Neuronal stem cell (in vitro differentiated cells): ENCODE measurements around the gene MON2.

Experiments used
- DNase-seq: peaks from one replicate; pipeline ENCODE4 v3.0.0-alpha.2; 2013; ENCODE audit warnings: low spot score
- H2AFZ ChIP-seq: one replicate; pipeline ENCODE4 v1.6.1; 2013; ENCODE audit warnings: mild to moderate bottlenecking, low read length, inconsistent platforms
- H2AK5ac ChIP-seq: 2 replicates; pipeline ENCODE4 v1.6.1; 2013; ENCODE audit warnings: low read depth, mild to moderate bottlenecking, inconsistent platforms, low read length, moderate library complexity, mixed read lengths
- H2BK120ac ChIP-seq: 2 replicates; pipeline ENCODE4 v1.6.1; 2013; ENCODE audit warnings: low read depth, mild to moderate bottlenecking, inconsistent platforms, low read length, moderate library complexity, mixed read lengths
- H2BK12ac ChIP-seq: one replicate; pipeline ENCODE4 v1.6.1; 2013; ENCODE audit warnings: low read length, inconsistent platforms
- H2BK15ac ChIP-seq: 2 replicates; pipeline ENCODE4 v1.6.1; 2013; ENCODE audit warnings: mild to moderate bottlenecking, low read length, inconsistent platforms, mixed read lengths
- H2BK5ac ChIP-seq: one replicate; pipeline ENCODE4 v1.6.1; 2013; ENCODE audit warnings: inconsistent platforms, mild to moderate bottlenecking, low read length, moderate library complexity
- H3K14ac ChIP-seq: one replicate; pipeline ENCODE4 v1.6.1; 2013; ENCODE audit warnings: low read length, inconsistent platforms
- H3K18ac ChIP-seq: 2 replicates; pipeline ENCODE4 v1.6.1; 2013; ENCODE audit warnings: low read length, inconsistent platforms
- H3K23ac ChIP-seq: 2 replicates; pipeline ENCODE4 v1.6.1; 2013; ENCODE audit warnings: low read depth, mild to moderate bottlenecking, mixed read lengths, low read length, inconsistent platforms; ENCODE audit not compliant: poor library complexity
- H3K27ac ChIP-seq: replicated peaks from 3 replicates; pipeline ENCODE4 v1.5.1; 2013; ENCODE audit warnings: low read length, inconsistent platforms
- H3K27me3 ChIP-seq, 3 experiments: 2 replicates each; pipeline ENCODE4 v1.6.1; 2013; ENCODE audit warnings: low read length in 3 of 3, mild to moderate bottlenecking in 2 of 3, inconsistent platforms in 1 of 3, low read depth in 1 of 3, mixed read lengths in 1 of 3, moderate library complexity in 1 of 3; ENCODE audit not compliant: control insufficient read depth in 3 of 3, insufficient read depth in 3 of 3
- H3K36me3 ChIP-seq, 2 donors: replicated peaks in 1 of 2; 2 replicates each; pipeline ENCODE4 v1.6.1; 2013; ENCODE audit warnings: low read length in 2 of 2; ENCODE audit not compliant: control insufficient read depth in 2 of 2, insufficient read depth in 2 of 2
- H3K4ac ChIP-seq: 2 replicates; pipeline ENCODE4 v1.6.1; 2013; ENCODE audit warnings: inconsistent platforms, mild to moderate bottlenecking, low read length, moderate library complexity
- H3K4me1 ChIP-seq, 2 donors: 1 replicate in 1 of 2; 2 replicates in 1 of 2; pipeline ENCODE4 v1.6.1; 2013; ENCODE audit warnings: low read length in 2 of 2, low read depth in 1 of 2; ENCODE audit not compliant: control insufficient read depth in 2 of 2, insufficient read depth in 1 of 2
- H3K4me2 ChIP-seq: one replicate; pipeline ENCODE4 v1.6.1; 2013; ENCODE audit warnings: mild to moderate bottlenecking, low read length, inconsistent platforms; ENCODE audit not compliant: insufficient read depth, poor library complexity, severe bottlenecking
- H3K4me3 ChIP-seq, 2 donors: 2 replicates each; pipeline ENCODE4 v1.5.1; 2013; ENCODE audit warnings: low read length in 2 of 2, mild to moderate bottlenecking in 2 of 2, inconsistent platforms in 1 of 2, moderate library complexity in 1 of 2
- H3K79me1 ChIP-seq: one replicate; pipeline ENCODE4 v1.6.1; 2013; ENCODE audit warnings: low read depth, mild to moderate bottlenecking, inconsistent platforms, low read length, moderate library complexity
- H3K9ac ChIP-seq: one replicate; pipeline ENCODE4 v1.6.1; 2013; ENCODE audit warnings: mild to moderate bottlenecking, low read depth, low read length, inconsistent platforms; ENCODE audit not compliant: poor library complexity
- H3K9me3 ChIP-seq, 2 donors: replicated peaks in 1 of 2; 2 replicates each; pipeline versions ENCODE3 to v1.6.1; 2013; ENCODE audit warnings: low read length in 2 of 2, mild to moderate bottlenecking in 2 of 2, inconsistent platforms in 1 of 2, low read depth in 1 of 2, mixed read lengths in 1 of 2, moderate library complexity in 1 of 2; ENCODE audit not compliant: control insufficient read depth in 2 of 2, insufficient read depth in 1 of 2
- H4K8ac ChIP-seq: one replicate; pipeline ENCODE4 v1.6.1; 2013; ENCODE audit warnings: low read depth, mild to moderate bottlenecking, inconsistent platforms, low read length, moderate library complexity
- H4K91ac ChIP-seq: one replicate; pipeline ENCODE4 v1.6.1; 2013; ENCODE audit warnings: low read length, low read depth, mild to moderate bottlenecking, inconsistent platforms; ENCODE audit not compliant: poor library complexity
- WGBS, 2 donors: extraction: QIAGEN DNeasy Blood & Tissue Kit; methylation state at CpG; one replicate each; pipeline ENCODE4 v1.1.7; 2013; ENCODE audit warnings: missing lambda C conversion rate in 2 of 2, mixed read lengths in 1 of 2; ENCODE audit not compliant: insufficient read length in 2 of 2, insufficient replicate concordance in 1 of 2; ENCODE audit errors: extremely low coverage in 2 of 2; 5-methylcytosine and 5-hydroxymethylcytosine counted together

The MON2 gene

DNA sequence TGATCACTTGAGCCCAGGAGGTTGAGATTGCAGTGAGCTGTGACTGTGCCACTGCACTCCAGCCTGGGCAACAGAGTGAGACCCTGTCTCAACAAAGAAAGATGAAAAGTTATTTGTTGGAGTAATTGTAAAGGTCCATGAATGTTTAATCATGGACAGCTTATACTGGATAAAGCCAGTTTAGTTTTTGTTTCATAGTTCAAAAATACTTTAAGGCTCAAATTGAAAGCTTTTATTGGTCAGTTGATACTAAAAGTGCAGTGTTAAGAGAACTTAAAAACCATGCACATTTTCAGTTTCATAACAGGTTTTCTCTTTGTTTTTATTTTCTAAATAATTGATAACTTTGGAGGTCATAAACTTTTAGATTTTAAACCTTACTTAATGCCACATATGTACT, 108.4 kb downstream of the MON2 start:
- H3K9me3 ChIP-seq, result peaks cover 0 to 4% of the 10 kb centered on the region in 2 donors
- H3K4me1 ChIP-seq, result no peaks in the 10 kb centered on the region
- H3K27me3 ChIP-seq, result no peaks in the 10 kb centered on the region
- no peak overlapping the region for H3K27ac ChIP-seq
- H4K8ac ChIP-seq, result no peak overlapping the region
- no peaks in the 10 kb centered on the region for H3K79me1 ChIP-seq
- DNase-seq, result no peak
- no peak overlapping the region for H2BK12ac ChIP-seq
- H3K4me2 ChIP-seq, result no peak overlapping the region
- H2BK5ac ChIP-seq, result no peak overlapping the region
- H3K18ac ChIP-seq, result no peak overlapping the region
- H3K14ac ChIP-seq, result no peak overlapping the region
- no peak overlapping the region for H2BK120ac ChIP-seq
- H3K4ac ChIP-seq, result no peak overlapping the region
- peaks cover 0 to 51% of the 10 kb centered on the region in 2 donors for H3K36me3 ChIP-seq
- H4K91ac ChIP-seq, result no peak overlapping the region
- H2BK15ac ChIP-seq, result no peak overlapping the region
- H2AK5ac ChIP-seq, result no peak overlapping the region
- H3K9ac ChIP-seq, result no peak overlapping the region
- no peak overlapping the region for H3K4me3 ChIP-seq
- no peak overlapping the region for H3K23ac ChIP-seq
- H2AFZ ChIP-seq, result no peak overlapping the region

GRCh38 chr12:62576503-62576902, 109.9 kb downstream of the MON2 start:
- peaks cover 0 to 39% of the 10 kb centered on the region in 2 donors for H3K36me3 ChIP-seq
- H2BK5ac ChIP-seq, result no peak overlapping the region
- H3K27ac ChIP-seq, result no peak overlapping the region
- H2BK120ac ChIP-seq, result no peak overlapping the region
- DNase-seq, result no peak
- no peak overlapping the region for H3K4me2 ChIP-seq
- H4K8ac ChIP-seq, result no peak overlapping the region
- no peak overlapping the region for H2AFZ ChIP-seq
- H2AK5ac ChIP-seq, result no peak overlapping the region
- H3K9ac ChIP-seq, result no peak overlapping the region
- H3K27me3 ChIP-seq, result no peaks in the 10 kb centered on the region
- H4K91ac ChIP-seq, result no peak overlapping the region
- H3K18ac ChIP-seq, result no peak overlapping the region
- H3K9me3 ChIP-seq, result peaks cover 0 to 4% of the 10 kb centered on the region in 2 donors
- no peak overlapping the region for H3K4me3 ChIP-seq
- WGBS, 2 donors, result no CpG with 5 or more reads among the region's 1 CpG
- no peak overlapping the region for H2BK15ac ChIP-seq
- no peaks in the 10 kb centered on the region for H3K4me1 ChIP-seq
- no peak overlapping the region for H3K4ac ChIP-seq
- H3K79me1 ChIP-seq, result no peaks in the 10 kb centered on the region
- no peak overlapping the region for H2BK12ac ChIP-seq
- no peak overlapping the region for H3K23ac ChIP-seq
- H3K14ac ChIP-seq, result no peak overlapping the region

DNA sequence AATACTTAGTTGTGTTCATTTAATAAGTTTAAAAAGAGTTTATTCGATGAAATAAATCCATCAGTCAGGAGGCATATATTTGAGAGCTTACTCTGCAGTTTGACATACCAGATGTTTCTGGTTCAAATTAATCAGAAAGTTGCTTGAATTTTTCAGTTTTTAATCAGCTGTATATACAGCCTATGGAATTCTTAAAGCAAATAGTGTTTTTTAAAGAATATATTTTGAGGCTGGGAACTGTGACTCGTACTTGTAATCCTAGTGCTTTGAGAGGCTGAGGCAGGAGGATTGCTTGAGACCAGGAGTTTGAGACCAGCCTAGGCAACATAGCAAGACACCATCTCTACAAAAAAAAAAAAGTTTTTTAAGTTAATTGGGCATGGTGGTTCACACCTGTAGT, 112.1 kb downstream of the MON2 start:
- no peak for DNase-seq
- Histone ChIP-seq H3K27me3 (no peaks in the 10 kb centered on the region), H3K23ac (no peak overlapping the region), H3K4me2 (no peak overlapping the region), H4K8ac (no peak overlapping the region), H3K4ac (no peak overlapping the region), H2BK12ac (no peak overlapping the region), H3K27ac (no peak overlapping the region), H2AFZ (no peak overlapping the region), H3K18ac (no peak overlapping the region), H2BK120ac (no peak overlapping the region), H2BK5ac (no peak overlapping the region), H3K4me3 (no peak overlapping the region), H3K4me1 (no peaks in the 10 kb centered on the region), H3K9me3 (peaks cover 0 to 4% of the 10 kb centered on the region in 2 donors), H3K79me1 (no peaks in the 10 kb centered on the region), H4K91ac (no peak overlapping the region), H3K36me3 (peaks cover 0 to 28% of the 10 kb centered on the region in 2 donors), H2BK15ac (no peak overlapping the region), H3K14ac (no peak overlapping the region), H2AK5ac (no peak overlapping the region), H3K9ac (no peak overlapping the region)
- WGBS, 2 donors, result no CpG with 5 or more reads among the region's 2 CpGs

DNA sequence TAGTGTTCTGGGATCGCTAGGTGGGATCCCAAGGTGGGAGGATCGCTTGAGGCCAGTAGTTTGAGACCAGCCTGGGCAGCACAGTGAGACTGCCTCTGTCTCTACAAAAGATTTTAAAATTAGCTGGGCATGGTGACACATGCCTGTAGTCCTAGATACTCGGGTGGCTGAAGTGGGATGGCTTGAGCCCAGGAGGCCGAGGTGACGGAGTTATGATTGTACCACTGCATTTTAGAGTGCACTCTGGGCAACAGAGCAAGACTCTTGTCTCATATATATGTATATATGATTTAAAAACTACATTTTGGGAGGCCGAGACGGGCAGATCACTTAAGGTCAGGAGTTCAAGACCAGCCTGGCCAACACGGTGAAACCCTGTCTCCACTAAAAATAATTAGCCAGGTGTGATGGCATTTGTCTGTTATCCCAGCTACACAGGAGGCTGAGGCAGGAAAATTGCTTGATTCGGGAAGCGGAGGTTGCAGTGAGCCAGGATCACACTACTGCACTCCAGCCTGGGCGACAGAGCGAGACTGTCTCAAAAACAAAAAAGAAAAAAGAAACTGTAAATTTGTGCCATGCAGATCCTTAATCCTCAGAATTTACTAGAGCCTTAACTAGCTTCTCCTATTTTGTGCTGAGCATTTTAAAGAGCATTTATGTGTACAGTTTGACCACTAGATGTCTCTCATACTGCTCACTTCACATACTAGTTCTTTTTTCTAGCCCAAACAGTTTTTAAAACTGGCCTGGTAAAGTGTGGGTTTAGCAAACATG, 114.8 kb downstream of the MON2 start:
- Histone ChIP-seq H2BK5ac (no peak overlapping the region), H3K36me3 (peaks cover 0 to 9% of the 10 kb centered on the region in 2 donors), H3K79me1 (no peaks in the 10 kb centered on the region), H3K4me1 (peaks cover 0 to 4% of the 10 kb centered on the region in 2 donors), H3K23ac (no peak overlapping the region), H3K27me3 (no peaks in the 10 kb centered on the region), H2AK5ac (no peak overlapping the region), H3K4ac (no peak overlapping the region), H2BK120ac (no peak overlapping the region), H3K9ac (no peak overlapping the region), H3K4me3 (no peak overlapping the region), H3K14ac (peak overlapping the region; percentile 56), H2BK15ac (no peak overlapping the region), H4K8ac (no peak overlapping the region), H3K9me3 (no peaks in the 10 kb centered on the region), H3K4me2 (no peak overlapping the region), H3K27ac (no peak overlapping the region), H2BK12ac (no peak overlapping the region), H2AFZ (no peak overlapping the region), H3K18ac (no peak overlapping the region), H4K91ac (no peak overlapping the region)
- no CpG with 5 or more reads among the region's 12 CpGs for WGBS, 2 donors
- DNase-seq, result peak; percentile 43
